GM18519 (cell line): ENCODE data around the gene CAMK1D.

ENCODE experiments used
- ATAC-seq: cut with Tn5 transposase; IDR thresholded peaks from one replicate; pipeline ENCODE4 v1.9.1; 2021; ENCODE audit warnings: mild to moderate bottlenecking, moderate library complexity; ENCODE audit not compliant: unreplicated experiment, low FRiP score

Gene CAMK1D

DNA sequence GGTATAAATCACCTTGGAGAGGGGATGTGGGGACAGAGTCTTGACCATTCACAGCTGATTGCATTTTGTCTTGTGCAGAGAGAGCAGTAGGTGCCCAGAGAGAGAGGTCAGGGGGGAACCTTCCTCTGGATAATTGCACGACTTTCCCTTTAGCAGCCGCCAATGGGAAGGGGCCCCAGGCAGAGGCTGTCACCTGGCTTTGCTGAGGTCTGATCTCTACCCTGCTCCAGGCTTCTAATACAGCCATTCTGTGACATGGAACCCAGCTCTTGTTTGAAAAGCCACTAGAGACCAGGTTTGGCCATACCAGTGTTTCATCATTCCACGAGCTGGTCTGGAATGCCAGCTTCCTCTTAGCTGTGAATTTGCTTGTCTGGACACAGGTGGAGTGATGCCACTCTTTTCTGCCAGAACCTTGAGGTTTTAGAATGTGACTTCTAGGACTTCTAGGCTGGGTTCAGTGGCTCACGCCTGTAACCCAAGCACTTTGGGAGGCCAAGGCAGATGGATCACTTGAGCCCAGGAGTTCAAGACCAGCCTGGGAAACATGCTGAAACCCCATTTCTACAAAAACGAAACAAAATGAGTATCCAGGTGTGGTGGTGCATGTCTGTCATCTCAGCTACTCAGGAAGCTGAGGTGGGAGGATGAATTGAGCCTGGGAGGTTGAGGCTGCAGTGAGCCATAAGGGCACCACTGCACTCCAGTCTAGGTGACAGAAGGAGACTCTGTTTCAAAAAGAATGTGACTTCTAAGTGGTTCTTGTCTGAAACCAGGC, 159.9 kb downstream of the CAMK1D start:
- no peak for ATAC-seq

DNA sequence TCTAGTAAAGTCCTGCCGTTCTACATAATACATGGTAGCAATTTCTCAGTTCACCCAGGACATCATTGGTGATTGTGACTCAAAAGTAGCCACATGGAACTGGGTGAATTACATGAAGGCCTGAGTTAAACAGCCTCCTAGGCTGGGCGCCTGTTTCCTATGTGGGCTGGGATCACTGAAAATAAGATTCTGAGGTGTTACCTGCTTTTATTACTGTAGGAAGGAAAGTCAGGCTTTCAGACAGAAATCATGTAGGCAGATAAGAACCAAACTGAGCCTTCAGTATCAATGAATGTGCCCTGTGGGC, 160.4 kb downstream of the CAMK1D start:
- no peak for ATAC-seq

DNA sequence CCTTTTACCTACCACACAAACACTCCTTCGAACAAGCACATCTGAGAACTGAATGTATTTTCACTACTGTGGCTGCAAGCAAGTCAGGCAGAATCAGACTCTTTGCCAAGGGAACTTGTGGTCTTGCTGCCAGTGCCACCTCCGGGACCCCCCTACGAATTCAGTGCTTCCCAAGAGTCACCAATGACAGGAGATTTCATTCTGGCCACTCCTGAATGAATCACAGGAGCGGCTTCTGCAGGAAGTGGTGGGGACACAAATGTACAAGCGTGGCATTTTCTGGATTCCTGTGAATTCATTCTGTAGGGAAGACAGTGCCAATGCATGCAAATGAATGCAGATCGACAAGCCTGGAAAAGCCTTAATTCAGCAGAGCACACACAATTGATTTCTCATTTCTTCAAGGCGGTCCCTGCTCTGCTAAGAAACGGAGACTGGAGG, 161.2 kb downstream of the CAMK1D start:
- no peak for ATAC-seq

GRCh38 chr10:12510984-12511383, 161.6 kb downstream of the CAMK1D start:
- ATAC-seq = no peak

DNA sequence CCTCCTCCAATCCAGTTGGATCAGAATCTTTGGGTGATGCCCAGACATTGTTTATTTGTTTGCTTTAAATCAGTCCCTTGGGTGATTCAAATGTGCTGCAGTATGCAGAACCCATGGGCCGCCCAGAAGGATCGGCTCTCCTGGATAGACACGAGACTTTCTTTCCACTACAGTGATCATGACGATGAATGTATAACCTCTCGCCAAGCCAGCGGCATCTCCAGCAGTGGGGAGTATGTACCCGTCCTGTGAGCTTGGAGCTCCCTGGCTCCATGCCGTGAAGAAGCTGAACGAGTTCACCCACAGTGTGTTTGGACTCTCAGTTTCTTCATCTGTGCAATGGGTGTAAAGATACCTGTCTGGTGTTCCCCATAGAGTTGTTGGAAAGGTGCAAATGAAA, 162.3 kb downstream of the CAMK1D start:
- no peak for ATAC-seq

DNA sequence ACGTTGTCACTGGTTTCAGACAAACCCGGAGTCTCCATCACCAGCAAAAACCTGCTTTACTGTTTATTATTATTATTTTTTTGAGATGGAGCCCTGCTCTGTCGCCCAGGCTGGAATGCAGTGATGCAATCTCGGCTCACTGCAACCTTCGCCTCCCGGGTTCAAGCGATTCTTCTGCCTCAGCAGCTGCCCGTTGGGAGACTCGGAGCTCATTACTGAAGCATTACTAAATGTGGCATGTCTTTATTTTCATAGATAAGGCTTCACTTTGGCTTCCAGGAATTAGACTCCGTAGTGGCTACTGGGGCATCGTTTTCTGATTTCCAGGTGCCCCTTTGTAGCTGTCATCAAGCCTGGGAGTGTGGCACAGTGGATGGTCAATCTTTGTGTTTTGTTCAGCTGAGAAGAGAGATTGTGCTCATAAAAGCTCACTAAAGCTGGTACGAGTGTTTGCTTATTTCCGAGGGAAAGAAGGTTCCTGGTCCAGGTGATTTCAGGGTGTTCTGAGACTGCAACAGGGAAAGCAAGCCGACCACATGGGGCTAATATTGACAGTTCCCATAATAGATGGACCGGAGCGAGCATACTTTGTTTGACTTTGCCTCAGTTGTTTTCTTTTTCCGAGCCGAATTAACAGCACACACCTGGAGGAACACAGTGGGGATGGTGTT, 163.1 kb downstream of the CAMK1D start:
- no peak for ATAC-seq

DNA sequence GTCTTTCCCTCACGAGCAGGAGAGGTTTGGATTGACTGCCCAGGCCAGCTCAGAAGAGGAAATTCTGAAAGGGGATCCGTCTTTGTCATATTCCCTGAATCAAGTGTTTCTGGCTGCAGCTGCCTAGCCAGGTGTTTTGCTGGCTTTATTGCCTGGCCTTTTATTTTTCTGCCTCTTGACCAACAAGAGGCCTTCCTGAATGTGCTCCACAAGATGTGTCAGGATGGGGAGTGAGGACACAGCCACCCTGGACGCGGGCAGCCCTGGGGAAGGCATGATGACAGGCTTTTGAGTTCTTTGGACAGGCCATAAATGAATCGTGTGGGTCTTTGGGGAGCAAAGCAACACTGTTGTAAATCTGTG, 163.6 kb downstream of the CAMK1D start:
- no peak for ATAC-seq

DNA sequence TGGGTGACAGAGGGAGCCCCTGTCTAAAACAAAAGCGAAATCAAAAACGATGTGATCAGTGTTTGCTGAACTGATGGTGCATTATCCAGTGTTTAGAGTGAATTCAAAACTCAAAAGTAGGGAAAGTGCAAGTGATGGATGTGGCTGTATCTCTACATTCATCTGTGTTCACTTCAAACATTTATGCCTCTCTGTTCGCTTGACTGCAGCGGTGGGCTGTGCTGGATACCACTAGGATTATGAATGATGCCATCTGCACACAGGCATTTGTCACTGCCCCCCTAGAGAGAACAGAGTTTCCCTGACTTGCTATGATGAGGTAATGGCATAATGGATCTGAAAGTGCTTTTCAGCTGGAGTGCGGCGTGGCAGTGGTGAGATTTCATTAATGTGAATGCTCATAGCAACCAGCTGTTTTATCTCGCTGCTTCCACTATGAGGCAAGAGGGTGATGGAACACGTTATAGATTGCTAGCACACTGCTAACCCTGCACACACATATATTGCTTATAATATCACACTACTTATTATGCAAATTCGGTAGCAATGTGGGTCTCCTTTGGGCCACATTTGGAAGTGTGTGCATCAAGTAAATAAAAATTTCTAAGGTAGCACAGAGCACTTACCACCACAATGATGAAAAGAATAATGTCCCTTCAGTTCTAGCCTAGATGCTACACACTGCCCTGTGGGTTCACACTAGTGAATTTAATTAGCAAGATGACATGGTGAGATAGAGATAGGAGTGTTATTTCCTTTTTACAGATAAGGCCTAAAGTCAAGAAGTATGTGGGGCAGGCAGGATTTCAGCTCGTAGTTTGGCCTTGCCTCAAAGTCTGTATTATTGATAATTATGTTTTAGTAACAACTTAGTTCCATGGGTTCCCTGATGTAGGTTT, 164.7 kb downstream of the CAMK1D start:
- no peak for ATAC-seq

GRCh38 chr10:12518024-12518423, 168.7 kb downstream of the CAMK1D start:
- ATAC-seq = no peak

DNA sequence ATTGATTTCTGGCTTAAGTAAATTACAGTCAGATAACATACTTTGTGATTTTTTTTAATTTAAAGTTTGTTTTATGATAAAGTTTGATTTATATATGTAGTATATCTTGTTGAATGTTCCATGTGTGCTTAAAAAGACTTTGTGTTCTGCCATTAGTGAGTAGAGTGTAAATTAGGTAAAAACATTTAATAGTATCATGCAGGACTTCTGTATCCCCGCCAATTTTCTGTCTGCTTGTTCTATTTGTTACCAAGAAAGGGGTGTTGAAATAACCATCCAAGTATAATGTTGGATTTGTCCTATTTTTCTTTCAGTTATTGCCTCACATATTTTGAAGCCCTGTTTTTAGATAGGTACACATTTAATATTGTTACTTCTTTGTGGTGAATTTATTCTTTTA, 172.1 kb downstream of the CAMK1D start:
- no peak for ATAC-seq

GRCh38 chr10:12526311-12526710, 177.0 kb downstream of the CAMK1D start:
- ATAC-seq = no peak

DNA sequence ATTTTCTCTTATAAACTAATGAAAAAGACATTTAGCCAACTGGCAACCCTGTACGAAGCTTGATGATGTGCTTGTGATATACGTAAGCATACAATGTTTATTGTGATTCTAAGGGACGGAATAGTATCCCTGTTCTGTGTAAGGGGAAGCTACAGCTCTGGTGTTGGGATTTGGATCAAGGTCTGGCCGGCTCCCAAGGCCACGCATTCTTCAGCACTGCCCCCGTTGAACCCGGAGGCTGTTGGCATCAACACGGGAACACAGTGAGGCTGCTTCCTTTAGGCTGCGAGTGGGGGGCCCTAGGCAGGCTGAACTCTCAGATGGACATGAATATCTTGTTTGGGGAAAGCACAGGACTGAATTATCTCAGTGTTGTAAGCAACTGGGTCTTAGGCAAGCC, 180.6 kb downstream of the CAMK1D start:
- ATAC-seq = no peak

DNA sequence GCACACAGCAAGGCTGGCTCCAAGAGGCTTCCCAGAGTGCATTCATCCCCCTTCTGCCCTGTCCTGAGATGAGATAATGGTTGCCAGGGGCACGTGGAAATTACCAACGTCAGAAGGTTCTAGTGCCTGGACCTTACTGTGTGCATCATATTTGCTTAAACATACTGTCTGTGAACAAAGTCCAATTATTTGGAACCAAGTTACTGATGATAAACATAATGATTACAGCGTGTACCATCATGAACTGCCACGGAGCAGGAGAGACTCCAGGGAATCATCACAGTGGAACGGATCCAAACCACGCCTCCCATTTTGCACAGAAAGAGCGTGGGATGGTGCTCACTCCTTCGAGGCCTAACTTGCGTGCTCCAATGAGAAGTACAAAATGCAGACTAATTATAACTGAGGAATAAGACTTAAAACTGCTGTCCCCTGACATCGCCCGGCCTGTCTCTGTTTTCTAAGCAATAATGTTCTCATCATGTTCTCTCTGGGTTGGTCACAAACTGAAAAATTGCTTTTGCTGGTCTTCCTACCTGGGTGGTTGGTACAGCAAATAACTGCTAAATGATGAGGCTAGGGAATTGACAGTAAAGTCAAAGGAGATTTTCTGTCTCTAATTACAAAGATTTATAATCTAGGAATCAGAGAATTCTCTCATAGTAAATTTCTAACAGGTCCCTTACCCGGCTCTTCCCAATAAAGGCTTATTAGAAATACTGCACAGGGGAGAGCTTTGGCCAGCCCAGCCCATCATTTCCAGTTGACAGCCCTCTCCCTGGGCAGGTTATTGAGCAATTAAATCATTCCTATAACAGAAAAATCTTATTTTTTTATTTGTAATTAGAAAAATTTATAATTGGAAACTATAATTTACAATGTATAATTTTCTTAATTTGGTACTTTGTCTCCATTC, 182.2 kb downstream of the CAMK1D start:
- no peak for ATAC-seq

GRCh38 chr10:12533151-12533550, 183.8 kb downstream of the CAMK1D start:
- no peak for ATAC-seq

DNA sequence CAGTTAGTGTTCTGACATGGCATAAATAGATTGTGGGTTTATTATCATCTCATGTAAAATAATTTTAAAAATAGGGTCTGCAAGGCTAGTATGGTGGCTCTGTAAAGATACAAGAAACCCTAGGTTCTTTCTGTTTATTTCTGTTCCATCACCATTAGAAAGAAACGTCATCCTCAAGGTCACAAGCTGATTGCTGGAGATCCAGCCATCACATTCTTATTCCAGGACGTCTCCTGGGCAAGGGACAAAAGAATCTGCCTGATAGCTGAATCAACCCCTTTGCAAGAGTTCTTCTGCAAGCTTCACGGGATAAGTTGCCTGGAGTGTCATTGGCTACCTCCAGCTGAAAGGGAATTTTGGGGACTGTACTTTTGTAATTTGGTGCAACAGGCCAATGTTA, 184.4 kb downstream of the CAMK1D start:
- ATAC-seq = no peak

- no peak for ATAC-seq
Measured at GRCh38 chr10:12534824-12535223, 185.5 kb downstream of the CAMK1D start.

- no peak for ATAC-seq
Measured at GRCh38 chr10:12535656-12536055, 186.3 kb downstream of the CAMK1D start.

GRCh38 chr10:12538491-12538995, 189.2 kb downstream of the CAMK1D start:
- no peak for ATAC-seq

- no peak for ATAC-seq
Measured at GRCh38 chr10:12539350-12540164, 190.2 kb downstream of the CAMK1D start.
